ENCODE measurements around the gene POLD1. TPM values are rescaled to one million over a fixed set of nuclear protein-coding genes. Genes with fewer than 3 reads are reported as not detected.

The POLD1 gene
- polyA plus RNA-seq, 1 of the 3 experiments (the other 2 are of a cell fraction) = 33.6 TPM

- Histone ChIP-seq H3F3A (replicated peaks; ENCODE audit: insufficient read depth) (no peaks in the 10 kb centered on the region), H3K4me1 (ENCODE audit: control insufficient read depth in 1 of 2, insufficient read depth in 2 of 2, low read depth in 1 of 2, low read length in 1 of 2) (peaks cover 0 to 6% of the 10 kb centered on the region in 2 experiments; a peak in 1 of 4 replicates), H3K4me2 (no peak overlapping the region), H3K4me3 (ENCODE audit: low read depth in 2 of 2, low read length in 1 of 2) (no peak overlapping the region), H2AFZ (ENCODE audit: low read depth) (no peak overlapping the region), H3K27me3 (ENCODE audit: insufficient read depth) (peaks cover 4% of the 10 kb centered on the region), H3K36me3 (replicated peaks in 1 of 2; ENCODE audit: control insufficient read depth in 1 of 2, insufficient read depth in 2 of 2, low read length in 1 of 2) (no peaks in the 10 kb centered on the region), H4K20me1 (ENCODE audit: insufficient read depth) (no peaks in the 10 kb centered on the region), H3K9ac (no peak overlapping the region), H3K9me3 (no peaks in the 10 kb centered on the region), H3K79me2 (ENCODE audit: insufficient read depth) (no peaks in the 10 kb centered on the region), H3K9me2 (no peaks in the 10 kb centered on the region), H3K27ac (ENCODE audit: low read depth in 2 of 2, low read length in 1 of 2) (no peak overlapping the region)
- ChIA-PET POLR2A (no interaction called here), CTCF (interaction anchor here (1.2 to 3.7 kb wide), 4 partner anchors 12 to 58 kb away, joined by 3 to 14 read pairs (median 5); no protein-coding TSS in a partner anchor)
- no peak for TF ChIP-seq RFX5 (IDR thresholded peaks at IDR 0.05; ENCODE audit: low read length)
- TF ChIP-seq JUND (IDR thresholded peaks at IDR 0.05) = no peak
- no peak for TF ChIP-seq RCOR1 (IDR thresholded peaks at IDR 0.05; ENCODE audit: low read length)
- TF ChIP-seq TAF1 (IDR thresholded peaks at IDR 0.05; ENCODE audit: borderline replicate concordance, low read depth, low read length) = no peak
- TF ChIP-seq GATA2 (CRISPR knock-in tag; IDR thresholded peaks at IDR 0.05) = no peak
- no peak for TF ChIP-seq REST (IDR thresholded peaks at IDR 0.05; ENCODE audit: low read depth, low read length)
- no peak for TF ChIP-seq USF2 (IDR thresholded peaks at IDR 0.05; ENCODE audit: borderline replicate concordance, low read depth, low read length)
- TF ChIP-seq TCF12 (IDR thresholded peaks at IDR 0.05) = no peak
- no peak for TF ChIP-seq SIN3A (IDR thresholded peaks at IDR 0.05; ENCODE audit: borderline replicate concordance, low read depth, low read length)
- TF ChIP-seq IRF3 (IDR thresholded peaks at IDR 0.05; ENCODE audit: low read depth, low read length) = no peak
- TF ChIP-seq YY1 (IDR thresholded peaks at IDR 0.05; ENCODE audit: low read depth) = no peak
- TF ChIP-seq ZBTB33 (IDR thresholded peaks at IDR 0.05; ENCODE audit: borderline replicate concordance, low read depth) = no peak
- TF ChIP-seq EZH2phosphoT487 (IDR thresholded peaks at IDR 0.05; ENCODE audit: borderline replicate concordance, low read depth) = no peak
- TF ChIP-seq CTCF (IDR thresholded peaks at IDR 0.05) = no peak
- TF ChIP-seq GABPA (IDR thresholded peaks at IDR 0.05; ENCODE audit: low read depth) = no peak
- TF ChIP-seq MAX (IDR thresholded peaks at IDR 0.05; ENCODE audit: low read depth) = no peak
- no peak for TF ChIP-seq RAD21 (IDR thresholded peaks at IDR 0.05; ENCODE audit: low read length)
- WGBS (ENCODE audit: low lambda C conversion rate) = 71% methylated on average over 21 of the region's 26 CpGs
- DNase-seq = no peak
These were observed 43.3 kb downstream of the POLD1 start for GRCh38 chr19:50427318-50427925.

Data from SK-N-SH (cell line).